ENCODE data around the gene NCAPD3.

DNA sequence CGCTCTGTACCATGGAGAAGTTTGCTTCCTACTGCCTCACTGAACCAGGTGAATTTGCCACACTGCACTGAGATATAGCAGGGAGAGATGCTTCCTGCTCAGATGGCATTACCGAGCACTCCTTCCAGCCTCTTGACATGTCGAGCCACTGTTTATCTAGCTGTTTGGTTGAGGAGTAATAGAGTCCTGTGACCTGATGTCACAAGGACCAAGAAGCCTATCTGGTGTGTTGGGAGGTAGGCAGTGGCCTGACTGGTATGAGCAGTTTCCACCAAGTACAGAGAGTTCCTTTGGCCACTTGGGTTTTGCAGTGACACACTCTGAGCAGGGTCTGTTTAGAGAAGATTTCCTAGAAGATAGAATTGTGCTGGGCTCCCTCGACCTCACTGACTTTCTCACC is 34.8 kb upstream of the NCAPD3 start:
- TF ChIP-seq, protein P1, sequence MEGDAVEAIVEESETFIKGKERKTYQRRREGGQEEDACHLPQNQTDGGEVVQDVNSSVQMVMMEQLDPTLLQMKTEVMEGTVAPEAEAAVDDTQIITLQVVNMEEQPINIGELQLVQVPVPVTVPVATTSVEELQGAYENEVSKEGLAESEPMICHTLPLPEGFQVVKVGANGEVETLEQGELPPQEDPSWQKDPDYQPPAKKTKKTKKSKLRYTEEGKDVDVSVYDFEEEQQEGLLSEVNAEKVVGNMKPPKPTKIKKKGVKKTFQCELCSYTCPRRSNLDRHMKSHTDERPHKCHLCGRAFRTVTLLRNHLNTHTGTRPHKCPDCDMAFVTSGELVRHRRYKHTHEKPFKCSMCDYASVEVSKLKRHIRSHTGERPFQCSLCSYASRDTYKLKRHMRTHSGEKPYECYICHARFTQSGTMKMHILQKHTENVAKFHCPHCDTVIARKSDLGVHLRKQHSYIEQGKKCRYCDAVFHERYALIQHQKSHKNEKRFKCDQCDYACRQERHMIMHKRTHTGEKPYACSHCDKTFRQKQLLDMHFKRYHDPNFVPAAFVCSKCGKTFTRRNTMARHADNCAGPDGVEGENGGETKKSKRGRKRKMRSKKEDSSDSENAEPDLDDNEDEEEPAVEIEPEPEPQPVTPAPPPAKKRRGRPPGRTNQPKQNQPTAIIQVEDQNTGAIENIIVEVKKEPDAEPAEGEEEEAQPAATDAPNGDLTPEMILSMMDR (conservative IDR thresholded peaks at IDR 0.05) = no peak
- TF ChIP-seq EZH2 (IDR thresholded peaks at IDR 0.05; ENCODE audit: low read depth) = no peak
